Measurements from ENCODE around the gene TMEM263. TPM values are rescaled to one million over a fixed set of nuclear protein-coding genes. Genes with fewer than 3 reads are reported as not detected.

TMEM263 gene
- total RNA-seq, 1 experiment from 2014 or later = 31.3 TPM

GRCh38 chr12:106984588-106985137, 29.0 kb downstream of the TMEM263 start:
- ATAC-seq = no peak

More at GRCh38 chr12:106984588-106985137, 29.0 kb downstream of the TMEM263 start:
- Histone ChIP-seq H3K27ac (ENCODE audit: low read depth, low read length) (no peak overlapping the region), H2AFZ (ENCODE audit: low read depth, low read length, poor library complexity, severe bottlenecking) (no peak overlapping the region), H3K4me3 (replicated peaks in 1 of 2; ENCODE audit: low read depth in 1 of 2, low read length in 2 of 2) (no peak overlapping the region), H3K9me2 (ENCODE audit: insufficient read depth) (no peaks in the 10 kb centered on the region), H3K4me1 (ENCODE audit: control insufficient read depth in 1 of 2, insufficient read depth in 2 of 2, low read length in 2 of 2) (peaks cover 8 to 15% of the 10 kb centered on the region in 2 experiments; a peak in 3 of 4 replicates), H3K79me2 (ENCODE audit: insufficient read depth, low read length) (peaks cover 6% of the 10 kb centered on the region; the same call in 1 of the 2 replicates), H3K9me3 (ENCODE audit: control insufficient read depth in 1 of 2, insufficient read depth in 1 of 2, low read depth in 1 of 2, low read length in 2 of 2) (no peaks in the 10 kb centered on the region), H3K4me2 (ENCODE audit: low read length) (no peak overlapping the region), H3K27me3 (ENCODE audit: insufficient read depth, low read length) (no peaks in the 10 kb centered on the region), H3K36me3 (ENCODE audit: control insufficient read depth in 1 of 2, insufficient read depth in 2 of 2, low read length in 2 of 2) (peaks cover 0 to 5% of the 10 kb centered on the region in 2 experiments; a peak in 1 of 4 replicates), H3K9ac (ENCODE audit: low read length) (no peak overlapping the region), H4K20me1 (ENCODE audit: insufficient read depth) (no peaks in the 10 kb centered on the region)
- ChIA-PET POLR2A (no interaction called here), CTCF (no interaction called here), RAD21 (ENCODE audit: low non-redundant PET in 1 of 2, low total read pairs in 2 of 2, uncharacterized antibody in 2 of 2, unreplicated experiment in 2 of 2) (no interaction called here)
- DNase-seq (ENCODE audit: low read depth, low spot score) = no peak
- TF ChIP-seq ATF3 (IDR thresholded peaks at IDR 0.05) (no peak), ZFX (IDR thresholded peaks at IDR 0.05) (no peak), RAD21 (IDR thresholded peaks at IDR 0.05; ENCODE audit: low read depth) (no peak), EZH2phosphoT487 (IDR thresholded peaks at IDR 0.05; ENCODE audit: borderline replicate concordance) (no peak), ZBTB33 (IDR thresholded peaks at IDR 0.05; ENCODE audit: extremely low read depth, insufficient replicate concordance, low read length) (no peak), FOSL1 (IDR thresholded peaks at IDR 0.05; ENCODE audit: low read depth) (no peak), EZH2 (IDR thresholded peaks at IDR 0.05) (no peak), POLR2A (IDR thresholded peaks at IDR 0.05; ENCODE audit: borderline replicate concordance, extremely low read depth, insufficient read depth, insufficient read length) (no peak), REST (IDR thresholded peaks at IDR 0.05; ENCODE audit: low read depth) (no peak), TCF7L2 (IDR thresholded peaks at IDR 0.05; ENCODE audit: borderline replicate concordance, extremely low read depth, insufficient read depth, insufficient read length) (no peak), POLR2AphosphoS5 (IDR thresholded peaks at IDR 0.05; ENCODE audit: low read depth, low read length) (no peak), SP1 (IDR thresholded peaks at IDR 0.05; ENCODE audit: low read depth) (no peak)
- intact Hi-C loops (cut with micrococcal nuclease) = no loop called here
- no TSS peak for BruUV-seq (replicated peaks)
